IgD-negative memory B cell (primary cell): ENCODE results near the gene ANKS6. TPM values are rescaled to one million over a fixed set of nuclear protein-coding genes. Genes with fewer than 3 reads are reported as not detected.

Experiments used
- H3K27ac Mint-ChIP-seq, 3 donors: one replicate each; pipeline ENCODE4 v1.8.0; 2020 to 2022; ENCODE audit warnings: mild to moderate bottlenecking in 3 of 3, mixed read lengths in 3 of 3, moderate library complexity in 1 of 3
- H3K27me3 Mint-ChIP-seq: one replicate; pipeline ENCODE4 v1.8.0; 2021; ENCODE audit warnings: mixed read lengths
- H3K36me3 Mint-ChIP-seq: one replicate; pipeline ENCODE4 v1.8.0; 2020; ENCODE audit warnings: mild to moderate bottlenecking, mixed read lengths
- H3K4me1 Mint-ChIP-seq, 3 donors: one replicate each; pipeline ENCODE4 v1.8.0; 2020 to 2022; ENCODE audit warnings: mixed read lengths in 3 of 3, mild to moderate bottlenecking in 1 of 3
- H3K4me3 Mint-ChIP-seq, 4 donors: one replicate each; pipeline ENCODE4 v1.8.0; 2020 to 2022; ENCODE audit warnings: mild to moderate bottlenecking in 4 of 4, mixed read lengths in 4 of 4, moderate library complexity in 3 of 4
- H3K9me3 Mint-ChIP-seq, 3 donors: one replicate each; pipeline ENCODE4 v1.8.0; 2020 to 2021; ENCODE audit warnings: mixed read lengths in 3 of 3, mild to moderate bottlenecking in 1 of 3
- polyA plus RNA-seq: library from polyadenylated mRNA; unstranded; fragments of 300-500 nt; fragmentation: Illumina TruSeq; gene quantifications from one replicate; pipeline ENCODE4 v1.2.3, GENCODE V29; 2021

ANKS6 gene
- polyA plus RNA-seq, 1 donor from 2014 or later: 2.5 TPM

DNA sequence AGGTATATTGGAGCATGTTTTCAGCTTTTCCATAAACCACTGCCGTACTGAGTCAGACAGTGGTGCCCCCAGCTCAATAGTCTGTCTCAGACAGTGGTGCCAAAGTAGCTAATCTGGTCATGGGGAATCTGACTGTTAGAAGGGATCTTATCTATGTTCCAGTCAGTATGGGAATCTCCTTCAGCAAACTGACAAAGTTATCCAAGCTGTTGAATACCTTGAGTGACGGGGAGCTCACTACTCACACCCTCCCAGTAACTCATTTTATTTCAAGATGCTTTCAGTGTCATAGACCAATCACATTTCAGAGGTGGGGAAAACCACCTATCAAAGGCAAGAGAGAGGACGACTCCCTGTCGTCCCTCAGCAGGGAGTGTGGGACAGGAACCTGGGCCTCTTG, 18.7 kb downstream of the ANKS6 start:
- H3K27ac Mint-ChIP-seq: no peak overlapping the region
- H3K4me3 Mint-ChIP-seq: no peak overlapping the region
- no peaks in the 10 kb centered on the region for H3K27me3 Mint-ChIP-seq
- no peaks in the 10 kb centered on the region for H3K9me3 Mint-ChIP-seq
- H3K4me1 Mint-ChIP-seq: peaks cover 0 to 1% (median 1%) of the 10 kb centered on the region in 3 donors
- H3K36me3 Mint-ChIP-seq: peaks cover 22% of the 10 kb centered on the region

DNA sequence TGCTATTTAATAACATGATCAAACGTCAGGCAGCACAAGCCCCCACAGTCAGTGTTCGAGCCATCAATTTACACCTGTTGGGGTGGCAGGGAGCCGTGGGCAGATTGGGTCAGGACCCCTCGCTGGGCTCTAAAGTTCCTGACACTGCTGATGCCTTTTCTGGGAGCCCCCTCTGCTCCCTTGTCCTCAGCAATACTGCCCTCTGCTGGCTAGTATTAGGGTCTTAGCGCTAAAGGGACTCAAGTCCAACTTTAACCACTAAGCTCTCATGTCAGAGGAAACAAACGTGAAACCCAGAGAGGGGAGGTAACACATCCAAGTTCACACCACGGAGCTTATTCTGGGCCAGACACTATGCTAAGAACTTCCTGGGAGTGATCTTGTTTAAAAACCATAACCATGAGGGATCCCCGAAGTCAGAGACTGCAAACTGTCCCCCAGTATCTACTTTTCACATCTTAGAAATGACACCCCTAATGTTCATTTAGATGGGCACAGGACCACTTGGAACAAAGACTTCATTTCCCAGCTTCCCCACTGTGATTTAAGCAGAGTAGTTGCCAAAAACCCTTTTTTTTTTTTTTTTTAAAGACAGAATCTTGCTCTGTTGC, 20.4 kb downstream of the ANKS6 start:
- no peaks in the 10 kb centered on the region for H3K27me3 Mint-ChIP-seq
- H3K4me1 Mint-ChIP-seq: peaks cover 0 to 1% (median 1%) of the 10 kb centered on the region in 3 donors
- H3K27ac Mint-ChIP-seq: no peak overlapping the region
- no peak overlapping the region for H3K4me3 Mint-ChIP-seq
- no peaks in the 10 kb centered on the region for H3K9me3 Mint-ChIP-seq
- peaks cover 21% of the 10 kb centered on the region for H3K36me3 Mint-ChIP-seq

DNA sequence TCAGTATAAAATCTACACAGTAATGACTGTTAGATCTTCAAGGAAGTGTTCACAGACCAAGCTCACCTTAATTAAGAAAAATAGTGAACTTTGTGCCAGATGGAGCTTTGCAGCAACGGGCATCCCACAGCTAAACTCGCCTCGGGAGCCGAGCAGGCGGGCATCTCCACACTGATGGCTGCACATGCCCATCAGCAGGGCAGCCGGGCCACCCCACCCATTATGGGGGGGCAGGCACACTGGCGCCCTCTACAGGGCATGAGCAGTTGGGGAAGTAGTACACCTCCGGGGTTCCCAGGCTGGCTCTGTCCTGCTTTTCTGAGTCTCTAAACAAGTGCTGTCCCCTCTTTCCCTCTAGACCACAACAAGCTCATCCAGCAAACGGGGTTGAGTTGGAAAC, 21.6 kb downstream of the ANKS6 start:
- H3K27ac Mint-ChIP-seq: no peak overlapping the region
- H3K27me3 Mint-ChIP-seq: no peaks in the 10 kb centered on the region
- H3K4me3 Mint-ChIP-seq: no peak overlapping the region
- H3K9me3 Mint-ChIP-seq: no peaks in the 10 kb centered on the region
- H3K4me1 Mint-ChIP-seq: peaks cover 0 to 1% (median 1%) of the 10 kb centered on the region in 3 donors
- H3K36me3 Mint-ChIP-seq: peaks cover 28% of the 10 kb centered on the region

DNA sequence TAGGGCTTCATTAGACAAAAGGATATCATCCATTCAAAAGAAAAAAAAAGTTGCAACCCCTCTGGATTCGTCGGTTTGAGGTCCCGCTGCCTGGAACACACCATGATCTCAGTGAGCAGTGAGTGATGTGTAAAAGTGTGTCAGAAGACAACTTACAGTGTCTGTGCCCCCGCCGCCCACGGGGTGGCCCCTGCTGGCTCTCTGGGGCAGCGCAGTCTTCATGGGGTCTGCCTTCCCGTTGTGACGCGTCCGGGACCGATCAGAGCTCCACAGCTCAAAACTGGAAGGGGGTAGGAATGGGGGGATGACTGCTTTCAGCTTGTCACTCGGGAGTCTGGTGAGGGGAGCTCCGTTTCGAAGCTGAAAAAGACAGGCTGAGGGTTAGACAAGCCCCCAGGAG, 22.6 kb downstream of the ANKS6 start:
- Mint-ChIP-seq H3K27ac (no peak overlapping the region), H3K4me3 (no peak overlapping the region), H3K9me3 (no peaks in the 10 kb centered on the region), H3K36me3 (peaks cover 28% of the 10 kb centered on the region), H3K27me3 (no peaks in the 10 kb centered on the region), H3K4me1 (peaks cover 0 to 1% (median 1%) of the 10 kb centered on the region in 3 donors)

DNA sequence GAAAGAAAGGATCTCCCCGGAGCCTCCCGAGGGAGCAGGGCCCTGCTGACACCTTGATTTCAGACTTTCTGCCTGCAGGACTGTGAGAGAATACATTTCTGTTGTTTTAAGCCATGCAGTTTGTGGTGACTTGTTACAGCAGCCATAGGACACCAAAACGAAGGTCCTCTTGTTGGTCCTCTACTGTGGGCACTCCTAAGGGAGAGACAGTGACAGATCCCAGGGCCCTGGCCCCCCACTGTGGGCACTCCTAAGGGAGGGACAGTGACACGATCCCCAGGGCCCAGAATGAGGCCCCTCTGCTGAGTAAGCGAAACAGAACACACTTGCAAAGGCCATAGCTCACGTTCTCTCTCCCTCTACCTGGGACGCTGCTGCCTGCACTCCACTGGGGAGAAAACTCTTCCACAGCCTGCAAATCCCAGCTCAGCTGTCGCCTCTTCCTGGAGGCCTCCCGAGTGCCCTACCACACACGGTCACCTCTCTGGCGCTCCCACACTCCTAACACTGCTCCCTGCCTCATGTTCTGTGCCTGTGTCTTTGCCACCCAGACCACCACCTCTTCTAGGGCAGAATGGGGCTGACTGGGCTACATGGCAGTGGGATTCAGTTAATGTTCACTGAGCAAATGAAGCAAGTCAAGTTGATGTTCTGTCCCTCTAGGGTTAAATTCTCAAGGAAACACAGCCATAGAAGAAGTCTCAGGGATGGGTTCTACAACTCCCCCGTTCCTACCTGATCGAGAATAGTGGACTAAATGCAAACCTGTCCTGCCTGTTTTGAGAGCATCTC, 23.8 kb downstream of the ANKS6 start:
- H3K4me1 Mint-ChIP-seq: peaks cover 0 to 1% (median 1%) of the 10 kb centered on the region in 3 donors
- peak overlapping the region in 1 of 3 donors; percentile 44 for H3K27ac Mint-ChIP-seq
- no peaks in the 10 kb centered on the region for H3K27me3 Mint-ChIP-seq
- H3K9me3 Mint-ChIP-seq: no peaks in the 10 kb centered on the region
- H3K36me3 Mint-ChIP-seq: peaks cover 28% of the 10 kb centered on the region
- no peak overlapping the region for H3K4me3 Mint-ChIP-seq

DNA sequence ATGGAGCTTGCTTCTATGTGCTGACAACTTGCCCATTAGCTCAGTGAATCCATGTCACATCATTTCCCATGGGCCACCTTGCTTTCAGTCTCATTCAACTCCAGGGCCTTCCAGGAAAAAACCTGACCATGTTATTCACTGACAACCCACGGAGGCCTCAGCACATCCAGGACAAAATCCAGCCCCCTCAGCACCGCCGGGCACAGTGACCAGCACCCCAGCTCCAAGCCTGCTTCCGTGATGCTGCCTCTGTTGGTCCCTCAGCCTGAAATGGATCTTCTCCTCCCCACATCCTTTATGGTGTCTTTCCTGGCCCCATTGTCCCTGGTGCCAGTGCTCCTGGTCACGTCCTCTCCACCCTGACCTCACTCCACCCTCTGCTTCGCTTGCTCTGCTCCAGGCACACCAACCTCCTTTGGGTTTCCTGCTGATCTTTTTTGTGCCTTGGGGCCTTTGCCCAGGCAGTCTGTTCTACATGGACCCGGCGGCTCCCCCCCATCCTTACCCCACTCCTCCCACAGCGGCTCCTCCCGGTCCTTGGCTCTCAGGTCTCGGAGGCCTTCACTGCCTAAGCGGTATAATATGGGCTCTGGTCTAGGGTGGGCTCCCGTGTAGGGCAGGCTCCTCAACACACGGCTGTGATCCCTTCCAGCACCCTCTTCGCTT, 25.0 kb downstream of the ANKS6 start:
- Mint-ChIP-seq H3K9me3 (no peaks in the 10 kb centered on the region), H3K4me1 (peaks cover 0 to 1% (median 1%) of the 10 kb centered on the region in 3 donors), H3K4me3 (no peak overlapping the region), H3K27me3 (no peaks in the 10 kb centered on the region), H3K36me3 (peaks cover 27% of the 10 kb centered on the region), H3K27ac (no peak overlapping the region)

DNA sequence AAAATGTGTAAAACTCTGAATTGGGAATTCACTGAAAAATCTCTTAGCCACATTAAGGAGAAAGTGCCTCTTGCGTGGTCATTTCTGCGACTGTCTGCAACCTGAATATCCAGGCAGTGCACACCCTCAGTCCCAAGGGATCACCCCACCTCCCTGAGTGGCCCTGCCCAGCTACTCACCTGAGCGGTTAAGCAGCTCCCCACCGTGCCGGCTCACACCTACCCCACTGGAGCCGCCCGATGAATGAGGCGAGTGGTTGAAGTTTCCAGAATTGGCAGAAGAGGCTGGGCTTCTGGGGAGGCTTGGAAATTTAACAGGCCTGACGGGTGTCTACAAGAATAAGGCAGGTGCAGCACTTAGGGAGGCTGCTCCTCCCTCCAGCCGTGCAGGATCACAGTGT, 25.6 kb downstream of the ANKS6 start:
- Mint-ChIP-seq H3K4me3 (no peak overlapping the region), H3K27me3 (no peaks in the 10 kb centered on the region), H3K4me1 (no peaks in the 10 kb centered on the region), H3K27ac (no peak overlapping the region), H3K9me3 (no peaks in the 10 kb centered on the region), H3K36me3 (peaks cover 27% of the 10 kb centered on the region)

DNA sequence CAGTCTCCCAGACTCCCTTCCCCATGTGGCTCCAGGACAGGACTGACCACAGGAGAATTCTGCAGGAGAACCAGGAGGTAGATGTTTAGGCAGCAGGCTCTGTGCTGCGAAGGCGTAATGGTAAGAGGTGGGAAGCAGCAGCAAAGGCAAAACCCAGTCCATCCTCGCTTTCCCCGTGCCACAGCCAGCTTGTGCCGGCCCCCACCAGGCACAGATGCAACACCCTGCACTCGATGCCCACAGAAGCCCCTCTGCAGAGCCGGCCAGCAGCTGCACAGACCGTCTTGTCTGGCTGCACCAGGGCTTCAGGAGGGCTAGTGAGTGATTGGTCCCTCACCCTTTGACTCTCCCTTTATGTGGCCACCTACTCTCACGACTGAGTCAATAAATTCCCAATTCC, 28.0 kb downstream of the ANKS6 start:
- no peak overlapping the region for H3K4me3 Mint-ChIP-seq
- no peaks in the 10 kb centered on the region for H3K4me1 Mint-ChIP-seq
- no peaks in the 10 kb centered on the region for H3K27me3 Mint-ChIP-seq
- peaks cover 25% of the 10 kb centered on the region for H3K36me3 Mint-ChIP-seq
- H3K9me3 Mint-ChIP-seq: peaks cover 0 to 3% (median 2%) of the 10 kb centered on the region in 3 donors
- H3K27ac Mint-ChIP-seq: no peak overlapping the region

DNA sequence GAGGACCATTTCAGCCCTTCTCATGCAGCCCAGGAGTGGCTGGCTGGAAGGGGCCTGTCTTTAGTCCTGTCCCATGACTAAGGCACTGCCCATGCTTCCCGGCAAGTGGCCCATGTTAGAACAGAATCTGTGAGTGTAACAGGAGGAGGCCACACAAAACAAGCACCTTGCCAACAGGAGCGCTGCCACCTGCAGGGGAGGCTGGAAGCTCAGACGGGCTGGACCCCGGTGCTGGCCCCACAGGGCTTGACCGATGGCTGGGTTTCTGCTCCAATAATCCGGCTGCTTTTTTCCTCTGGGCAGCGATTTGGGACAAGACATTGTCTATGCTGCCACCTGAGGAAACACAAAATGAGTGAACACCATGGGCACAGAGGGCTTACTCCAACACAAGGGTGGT, 28.4 kb downstream of the ANKS6 start:
- H3K4me1 Mint-ChIP-seq: no peaks in the 10 kb centered on the region
- H3K27me3 Mint-ChIP-seq: no peaks in the 10 kb centered on the region
- no peak overlapping the region for H3K4me3 Mint-ChIP-seq
- H3K9me3 Mint-ChIP-seq: peaks cover 0 to 3% (median 2%) of the 10 kb centered on the region in 3 donors
- H3K27ac Mint-ChIP-seq: no peak overlapping the region
- peaks cover 25% of the 10 kb centered on the region for H3K36me3 Mint-ChIP-seq

DNA sequence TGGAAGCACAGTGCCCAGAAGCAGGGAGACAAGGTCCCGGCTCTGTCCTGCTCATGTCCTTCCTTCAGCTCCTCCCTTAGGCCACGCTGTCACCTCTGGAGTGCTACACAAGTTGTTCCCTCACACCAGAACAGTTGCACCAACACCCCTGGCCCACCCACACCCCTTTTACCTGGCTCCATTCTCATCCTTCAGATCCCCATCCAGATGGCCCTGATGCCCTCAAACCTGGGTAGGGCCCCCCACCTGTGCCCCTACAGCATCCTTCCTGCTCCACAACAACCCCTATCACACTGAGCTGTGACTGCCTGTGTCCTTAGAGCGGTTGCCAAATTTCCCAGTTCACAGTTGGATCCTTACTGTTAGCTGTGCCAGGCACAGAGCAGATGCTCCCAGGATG, 29.2 kb downstream of the ANKS6 start:
- H3K4me1 Mint-ChIP-seq: no peaks in the 10 kb centered on the region
- H3K27ac Mint-ChIP-seq: no peak overlapping the region
- H3K36me3 Mint-ChIP-seq: peaks cover 27% of the 10 kb centered on the region
- H3K9me3 Mint-ChIP-seq: peaks cover 0 to 3% (median 2%) of the 10 kb centered on the region in 3 donors
- no peak overlapping the region for H3K4me3 Mint-ChIP-seq
- H3K27me3 Mint-ChIP-seq: no peaks in the 10 kb centered on the region

DNA sequence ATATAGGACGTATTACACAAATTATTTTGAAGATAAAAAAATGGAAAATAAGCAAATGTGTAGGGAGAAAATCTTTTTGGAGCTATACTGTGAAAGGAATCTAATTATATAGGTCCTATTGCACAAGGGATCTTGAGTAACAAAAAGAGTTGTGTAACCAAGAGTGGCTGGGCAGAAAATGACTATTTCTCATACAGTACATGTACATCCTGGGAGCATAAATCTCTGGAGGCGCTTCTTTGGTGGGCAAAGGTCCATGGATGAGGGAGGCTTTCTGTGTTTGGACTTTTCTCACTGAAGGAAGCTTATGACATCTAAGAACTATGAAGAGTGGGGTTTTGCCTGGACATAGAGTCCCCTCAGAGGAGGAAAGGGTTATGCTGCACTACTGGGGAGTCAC, 29.8 kb downstream of the ANKS6 start:
- no peaks in the 10 kb centered on the region for H3K4me1 Mint-ChIP-seq
- peaks cover 0 to 3% (median 2%) of the 10 kb centered on the region in 3 donors for H3K9me3 Mint-ChIP-seq
- no peak overlapping the region for H3K4me3 Mint-ChIP-seq
- H3K27me3 Mint-ChIP-seq: no peaks in the 10 kb centered on the region
- H3K36me3 Mint-ChIP-seq: peaks cover 27% of the 10 kb centered on the region
- no peak overlapping the region for H3K27ac Mint-ChIP-seq

DNA sequence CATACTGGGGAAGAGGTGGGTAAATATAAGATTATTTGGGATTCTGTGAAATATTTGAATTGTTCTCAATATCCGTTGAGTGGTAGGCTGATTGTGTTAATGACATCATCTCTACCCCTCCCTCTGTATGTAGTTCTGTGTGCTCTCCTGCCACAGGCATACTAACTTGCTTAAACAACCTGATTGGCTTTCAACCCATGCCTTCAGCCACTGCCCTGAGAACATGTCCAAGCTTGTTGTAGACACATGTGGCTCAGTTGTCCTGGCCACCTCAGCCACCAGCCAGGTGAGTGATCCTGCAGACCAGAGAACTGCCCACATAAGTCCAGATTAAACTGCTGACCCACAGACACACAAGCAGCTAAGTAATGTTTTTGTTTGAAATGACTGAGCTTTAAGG, 31.1 kb downstream of the ANKS6 start:
- no peaks in the 10 kb centered on the region for H3K27me3 Mint-ChIP-seq
- H3K27ac Mint-ChIP-seq: no peak overlapping the region
- no peak overlapping the region for H3K4me3 Mint-ChIP-seq
- H3K36me3 Mint-ChIP-seq: peaks cover 20% of the 10 kb centered on the region
- H3K4me1 Mint-ChIP-seq: no peaks in the 10 kb centered on the region
- H3K9me3 Mint-ChIP-seq: peaks cover 0 to 3% (median 2%) of the 10 kb centered on the region in 3 donors

DNA sequence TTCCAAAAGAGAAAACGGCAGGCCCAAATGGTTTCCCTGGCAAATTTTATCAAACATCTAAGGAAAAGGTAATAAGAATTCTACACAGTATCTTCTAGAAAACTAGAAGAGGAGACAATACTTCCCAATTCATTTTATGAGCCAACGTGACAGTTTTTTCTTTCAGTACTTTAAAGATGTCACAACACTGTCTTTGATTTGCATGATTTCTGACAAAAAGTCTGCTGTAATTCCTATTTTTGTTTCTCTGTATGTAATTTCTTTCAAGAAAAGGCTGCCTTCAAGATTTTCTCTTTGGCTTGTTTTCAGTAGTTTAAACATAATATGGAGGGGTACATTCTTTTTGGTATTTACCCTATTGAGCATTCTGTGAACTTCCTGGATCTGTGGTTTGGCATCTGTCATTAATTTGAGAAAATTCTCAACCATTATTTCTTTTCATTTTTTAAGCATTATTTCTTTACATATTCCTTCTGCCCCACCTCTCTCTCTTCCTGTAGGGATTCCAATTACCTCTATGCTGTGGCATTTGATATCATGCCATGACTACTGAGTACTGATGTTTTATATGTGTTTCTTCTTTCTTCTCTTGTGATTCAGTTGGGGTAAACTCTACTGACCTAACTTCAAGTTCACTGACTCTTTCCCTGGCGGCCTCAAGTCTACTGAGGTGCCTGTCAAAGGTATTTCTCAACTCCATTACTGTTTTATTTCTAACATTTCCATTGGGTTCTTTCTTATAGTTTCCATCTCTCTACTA, 32.2 kb downstream of the ANKS6 start:
- no peak overlapping the region for H3K27ac Mint-ChIP-seq
- no peaks in the 10 kb centered on the region for H3K27me3 Mint-ChIP-seq
- H3K4me3 Mint-ChIP-seq: no peak overlapping the region
- peaks cover 13% of the 10 kb centered on the region for H3K36me3 Mint-ChIP-seq
- H3K9me3 Mint-ChIP-seq: peaks cover 3 to 9% (median 6%) of the 10 kb centered on the region in 3 donors
- no peaks in the 10 kb centered on the region for H3K4me1 Mint-ChIP-seq

DNA sequence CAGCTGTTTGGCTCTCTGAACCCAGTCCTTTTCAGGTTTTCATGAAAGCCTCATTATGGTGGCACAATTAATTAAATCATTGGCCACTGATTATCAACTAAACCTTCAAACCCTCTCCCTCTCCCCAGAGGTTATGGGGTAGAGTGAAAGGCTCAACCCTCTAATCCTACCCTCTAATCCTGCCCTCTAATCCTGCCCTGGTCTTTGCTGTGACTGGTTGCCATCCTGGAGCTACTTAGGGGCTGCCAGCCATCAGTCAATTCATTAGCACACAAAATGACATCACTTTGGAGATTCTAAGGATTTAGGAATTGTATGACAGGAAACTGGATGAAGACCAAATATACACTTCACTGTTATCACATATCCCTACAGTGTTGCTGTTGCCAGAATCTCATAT, 36.1 kb downstream of the ANKS6 start:
- H3K27ac Mint-ChIP-seq: no peak overlapping the region
- H3K27me3 Mint-ChIP-seq: no peaks in the 10 kb centered on the region
- peaks cover 20% of the 10 kb centered on the region for H3K36me3 Mint-ChIP-seq
- H3K4me1 Mint-ChIP-seq: no peaks in the 10 kb centered on the region
- H3K9me3 Mint-ChIP-seq: peaks cover 4 to 16% (median 11%) of the 10 kb centered on the region in 3 donors
- H3K4me3 Mint-ChIP-seq: no peak overlapping the region
